Liver (tissue), 9 donors: Measurements from ENCODE around the gene CARMIL1. TPM values are rescaled to one million over a fixed set of nuclear protein-coding genes. Genes with fewer than 3 reads are reported as not detected.

ENCODE experiments used
- DNase-seq: peaks from one replicate; pipeline ENCODE4 v3.0.0-alpha.2; 2017; ENCODE audit warnings: low spot score
- H3K27ac ChIP-seq, 2 donors: one replicate each; pipeline ENCODE4 v1.7.0; 2013; ENCODE audit warnings: inconsistent platforms in 2 of 2, low read length in 2 of 2, control low read depth in 1 of 2, low read depth in 1 of 2, mild to moderate bottlenecking in 1 of 2
- H3K27me3 ChIP-seq, 4 donors: one replicate each; pipeline versions ENCODE4 v1.6.1 to v1.7.0; 2013; ENCODE audit warnings: low read length in 3 of 4, inconsistent platforms in 1 of 4, mild to moderate bottlenecking in 1 of 4, moderate library complexity in 1 of 4; ENCODE audit not compliant: control insufficient read depth in 4 of 4, insufficient read depth in 4 of 4
- H3K36me3 ChIP-seq, 4 donors: one replicate each; pipeline versions ENCODE4 v1.6.1 to v1.7.0; 2013; ENCODE audit warnings: low read length in 3 of 4, mild to moderate bottlenecking in 3 of 4, low read depth in 1 of 4, moderate library complexity in 1 of 4; ENCODE audit not compliant: control insufficient read depth in 4 of 4, insufficient read depth in 3 of 4
- H3K4me1 ChIP-seq, 4 donors: one replicate each; pipeline versions ENCODE4 v1.6.1 to v1.7.0; 2013; ENCODE audit warnings: low read length in 3 of 4, mild to moderate bottlenecking in 3 of 4, moderate library complexity in 1 of 4; ENCODE audit not compliant: control insufficient read depth in 4 of 4, insufficient read depth in 4 of 4
- H3K4me3 ChIP-seq, 3 donors: one replicate each; pipeline versions ENCODE4 v1.6.1 to v1.7.0; 2013; ENCODE audit warnings: low read length in 3 of 3, control low read depth in 1 of 3, low read depth in 1 of 3, mild to moderate bottlenecking in 1 of 3
- H3K9ac ChIP-seq, 2 donors: one replicate each; pipeline ENCODE4 v1.7.0; 2013; ENCODE audit warnings: low read length in 2 of 2, mild to moderate bottlenecking in 2 of 2, moderate library complexity in 2 of 2, control low read depth in 1 of 2, low read depth in 1 of 2
- H3K9me3 ChIP-seq, 4 donors: one replicate each; pipeline versions ENCODE4 v1.6.1 to v1.7.0; 2013; ENCODE audit warnings: low read length in 3 of 4; ENCODE audit not compliant: control insufficient read depth in 4 of 4
- EGR1 ChIP-seq, 2 donors: IDR thresholded peaks; 2 replicates each; pipeline ENCODE4 v1.6.1; 2016 to 2018; ENCODE audit warnings: antibody characterized with exemption in 2 of 2, low read depth in 2 of 2
- FOXA1 ChIP-seq: IDR thresholded peaks from 2 replicates; pipeline ENCODE4 v1.6.1; 2016; ENCODE audit warnings: antibody characterized with exemption
- FOXA2 ChIP-seq: IDR thresholded peaks from 2 replicates; pipeline ENCODE4 v1.6.1; 2016; ENCODE audit warnings: antibody characterized with exemption
- GABPA ChIP-seq, 2 donors: IDR thresholded peaks in 1 of 2; conservative IDR thresholded peaks in 1 of 2; 2 replicates each; pipeline ENCODE4 v1.6.1; 2016; ENCODE audit warnings: antibody characterized with exemption in 2 of 2, mild to moderate bottlenecking in 1 of 2, moderate library complexity in 1 of 2
- HNF4A ChIP-seq, 2 donors: conservative IDR thresholded peaks; 2 replicates each; pipeline ENCODE4 v1.6.1; 2016; ENCODE audit warnings: antibody characterized with exemption in 2 of 2, mild to moderate bottlenecking in 2 of 2
- HNF4G ChIP-seq: IDR thresholded peaks from 2 replicates; pipeline ENCODE4 v1.6.1; 2016; ENCODE audit warnings: antibody characterized with exemption
- JUND ChIP-seq, 2 donors: IDR thresholded peaks; 2 replicates each; pipeline ENCODE4 v1.6.1; 2016; ENCODE audit warnings: antibody characterized with exemption in 2 of 2
- NR2F2 ChIP-seq: IDR thresholded peaks from 2 replicates; pipeline ENCODE4 v1.6.1; 2016; ENCODE audit warnings: antibody characterized with exemption
- RAD21 ChIP-seq, 2 donors: IDR thresholded peaks; 2 replicates each; pipeline ENCODE4 v1.6.1; 2016; ENCODE audit warnings: antibody characterized with exemption in 2 of 2, mild to moderate bottlenecking in 2 of 2
- RXRA ChIP-seq, 2 donors: IDR thresholded peaks; 2 replicates each; pipeline ENCODE4 v1.6.1; 2017 to 2018; ENCODE audit warnings: antibody characterized with exemption in 2 of 2, mild to moderate bottlenecking in 1 of 2
- SP1 ChIP-seq: IDR thresholded peaks from 2 replicates; pipeline ENCODE4 v1.6.1; 2018; ENCODE audit warnings: antibody characterized with exemption, mild to moderate bottlenecking
- TAF1 ChIP-seq: conservative IDR thresholded peaks from 2 replicates; pipeline ENCODE4 v1.6.1; 2016; ENCODE audit warnings: antibody characterized with exemption, mild to moderate bottlenecking
- YY1 ChIP-seq: IDR thresholded peaks from 2 replicates; pipeline ENCODE4 v1.6.1; 2016; ENCODE audit warnings: antibody characterized with exemption, mild to moderate bottlenecking
- WGBS: extraction: QIAGEN DNeasy Blood & Tissue Kit; methylation state at CpG from one replicate; pipeline ENCODE4 v1.1.7; 2013; 5-methylcytosine and 5-hydroxymethylcytosine counted together
- polyA plus RNA-seq, 2 donors: library from polyadenylated mRNA; stranded (reverse) in 1 of 2; unstranded in 1 of 2; fragments of 200-250 nt in 1 of 2; fragments of >200 nt in 1 of 2; fragmentation: Nextera tagmentation in 1 of 2; extraction: Ambion mirVana in 1 of 2; gene quantifications; one replicate each; pipeline versions ENCODE4 v1.2.1 to v1.2.3, GENCODE V29; 2013 to 2015
- total RNA-seq, 2 donors: library from RNA; depleted of rRNA; stranded (reverse); fragments of >200 nt; gene quantifications; one replicate each; pipeline ENCODE4 v1.2.3, GENCODE V29; 2014
- TF ChIP-seq, protein P1 (sequence below): IDR thresholded peaks from 2 replicates; pipeline ENCODE4 v1.6.1; 2016; ENCODE audit warnings: antibody characterized with exemption
- TF ChIP-seq, protein P2 (sequence below): fragments of 150-350 bp; IDR thresholded peaks from 2 replicates; pipeline ENCODE4 v1.5.1; 2017; ENCODE audit warnings: improper control_type of control experiment, low read depth, low read length; ENCODE audit not compliant: missing input control
- TF ChIP-seq, protein P3 (sequence below): IDR thresholded peaks from 2 replicates; pipeline ENCODE4 v1.6.1; 2016; ENCODE audit warnings: antibody characterized with exemption, mild to moderate bottlenecking
- TF ChIP-seq, protein P4 (sequence below): IDR thresholded peaks from 2 replicates; pipeline ENCODE4 v1.6.1; 2016; ENCODE audit warnings: antibody characterized with exemption
- TF ChIP-seq, protein P5 (sequence below): IDR thresholded peaks from 2 replicates; pipeline ENCODE4 v1.6.1; 2016; ENCODE audit warnings: antibody characterized with exemption
- donor health status: healthy.
- donor health status: healthy.
- donor health status: healthy.
- donor health status: healthy.
- donor health status: healthy.

The CARMIL1 gene
- total and polyA plus RNA-seq, 4 donors, result 1.4 to 9.5 (median 3.5) TPM

DNA sequence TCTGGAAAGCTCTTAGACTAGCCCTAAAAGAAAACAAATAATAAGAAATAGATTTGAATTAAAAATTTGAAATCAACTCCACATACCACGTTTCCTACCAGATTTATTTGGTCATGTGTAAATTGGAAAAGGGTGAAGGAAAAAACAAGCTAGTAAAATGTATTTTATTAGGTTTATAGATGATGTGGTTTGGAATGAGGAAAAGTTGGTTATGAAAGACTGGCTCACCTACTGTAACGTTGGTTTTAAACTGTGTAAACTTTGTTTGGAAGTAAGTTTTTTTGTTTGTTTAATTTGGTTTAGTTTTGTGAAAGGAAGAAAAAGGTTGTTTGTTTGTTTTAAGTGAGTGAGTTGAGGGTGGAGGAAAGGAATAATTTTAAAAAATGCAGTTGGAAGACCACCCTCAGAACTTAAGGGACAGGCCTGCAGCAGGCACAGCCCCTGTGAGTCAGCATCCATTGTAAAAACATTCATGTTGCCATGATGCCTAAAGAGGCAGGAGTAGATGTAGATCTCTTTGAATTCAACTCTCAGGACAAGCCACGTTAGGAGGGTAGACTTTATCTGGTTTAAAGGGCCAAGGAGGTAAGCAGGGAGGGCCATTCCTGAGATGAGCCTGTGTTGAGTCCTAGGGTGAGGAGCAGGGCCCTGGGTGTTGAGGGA, 279.1 kb downstream of the CARMIL1 start:
- TF ChIP-seq, protein P1, sequence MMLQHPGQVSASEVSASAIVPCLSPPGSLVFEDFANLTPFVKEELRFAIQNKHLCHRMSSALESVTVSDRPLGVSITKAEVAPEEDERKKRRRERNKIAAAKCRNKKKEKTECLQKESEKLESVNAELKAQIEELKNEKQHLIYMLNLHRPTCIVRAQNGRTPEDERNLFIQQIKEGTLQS, result no peak
- no peak for TF ChIP-seq JUND (IDR thresholded peaks at IDR 0.05)
- TF ChIP-seq FOXA1, result no peak
- TF ChIP-seq, protein P2, sequence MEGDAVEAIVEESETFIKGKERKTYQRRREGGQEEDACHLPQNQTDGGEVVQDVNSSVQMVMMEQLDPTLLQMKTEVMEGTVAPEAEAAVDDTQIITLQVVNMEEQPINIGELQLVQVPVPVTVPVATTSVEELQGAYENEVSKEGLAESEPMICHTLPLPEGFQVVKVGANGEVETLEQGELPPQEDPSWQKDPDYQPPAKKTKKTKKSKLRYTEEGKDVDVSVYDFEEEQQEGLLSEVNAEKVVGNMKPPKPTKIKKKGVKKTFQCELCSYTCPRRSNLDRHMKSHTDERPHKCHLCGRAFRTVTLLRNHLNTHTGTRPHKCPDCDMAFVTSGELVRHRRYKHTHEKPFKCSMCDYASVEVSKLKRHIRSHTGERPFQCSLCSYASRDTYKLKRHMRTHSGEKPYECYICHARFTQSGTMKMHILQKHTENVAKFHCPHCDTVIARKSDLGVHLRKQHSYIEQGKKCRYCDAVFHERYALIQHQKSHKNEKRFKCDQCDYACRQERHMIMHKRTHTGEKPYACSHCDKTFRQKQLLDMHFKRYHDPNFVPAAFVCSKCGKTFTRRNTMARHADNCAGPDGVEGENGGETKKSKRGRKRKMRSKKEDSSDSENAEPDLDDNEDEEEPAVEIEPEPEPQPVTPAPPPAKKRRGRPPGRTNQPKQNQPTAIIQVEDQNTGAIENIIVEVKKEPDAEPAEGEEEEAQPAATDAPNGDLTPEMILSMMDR, result no peak
- no peak for TF ChIP-seq GABPA (IDR thresholded peaks at IDR 0.05 in 1 of 2, conservative IDR thresholded peaks at IDR 0.05 in 1 of 2)
- TF ChIP-seq HNF4G, result no peak
- no peak for TF ChIP-seq YY1
- no peak for TF ChIP-seq NR2F2
- TF ChIP-seq, protein P3, sequence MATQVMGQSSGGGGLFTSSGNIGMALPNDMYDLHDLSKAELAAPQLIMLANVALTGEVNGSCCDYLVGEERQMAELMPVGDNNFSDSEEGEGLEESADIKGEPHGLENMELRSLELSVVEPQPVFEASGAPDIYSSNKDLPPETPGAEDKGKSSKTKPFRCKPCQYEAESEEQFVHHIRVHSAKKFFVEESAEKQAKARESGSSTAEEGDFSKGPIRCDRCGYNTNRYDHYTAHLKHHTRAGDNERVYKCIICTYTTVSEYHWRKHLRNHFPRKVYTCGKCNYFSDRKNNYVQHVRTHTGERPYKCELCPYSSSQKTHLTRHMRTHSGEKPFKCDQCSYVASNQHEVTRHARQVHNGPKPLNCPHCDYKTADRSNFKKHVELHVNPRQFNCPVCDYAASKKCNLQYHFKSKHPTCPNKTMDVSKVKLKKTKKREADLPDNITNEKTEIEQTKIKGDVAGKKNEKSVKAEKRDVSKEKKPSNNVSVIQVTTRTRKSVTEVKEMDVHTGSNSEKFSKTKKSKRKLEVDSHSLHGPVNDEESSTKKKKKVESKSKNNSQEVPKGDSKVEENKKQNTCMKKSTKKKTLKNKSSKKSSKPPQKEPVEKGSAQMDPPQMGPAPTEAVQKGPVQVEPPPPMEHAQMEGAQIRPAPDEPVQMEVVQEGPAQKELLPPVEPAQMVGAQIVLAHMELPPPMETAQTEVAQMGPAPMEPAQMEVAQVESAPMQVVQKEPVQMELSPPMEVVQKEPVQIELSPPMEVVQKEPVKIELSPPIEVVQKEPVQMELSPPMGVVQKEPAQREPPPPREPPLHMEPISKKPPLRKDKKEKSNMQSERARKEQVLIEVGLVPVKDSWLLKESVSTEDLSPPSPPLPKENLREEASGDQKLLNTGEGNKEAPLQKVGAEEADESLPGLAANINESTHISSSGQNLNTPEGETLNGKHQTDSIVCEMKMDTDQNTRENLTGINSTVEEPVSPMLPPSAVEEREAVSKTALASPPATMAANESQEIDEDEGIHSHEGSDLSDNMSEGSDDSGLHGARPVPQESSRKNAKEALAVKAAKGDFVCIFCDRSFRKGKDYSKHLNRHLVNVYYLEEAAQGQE, result no peak
- no peak for TF ChIP-seq RAD21 (IDR thresholded peaks at IDR 0.05)
- TF ChIP-seq, protein P4, sequence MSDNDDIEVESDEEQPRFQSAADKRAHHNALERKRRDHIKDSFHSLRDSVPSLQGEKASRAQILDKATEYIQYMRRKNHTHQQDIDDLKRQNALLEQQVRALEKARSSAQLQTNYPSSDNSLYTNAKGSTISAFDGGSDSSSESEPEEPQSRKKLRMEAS, result no peak
- TF ChIP-seq SP1, result no peak
- TF ChIP-seq, protein P5, sequence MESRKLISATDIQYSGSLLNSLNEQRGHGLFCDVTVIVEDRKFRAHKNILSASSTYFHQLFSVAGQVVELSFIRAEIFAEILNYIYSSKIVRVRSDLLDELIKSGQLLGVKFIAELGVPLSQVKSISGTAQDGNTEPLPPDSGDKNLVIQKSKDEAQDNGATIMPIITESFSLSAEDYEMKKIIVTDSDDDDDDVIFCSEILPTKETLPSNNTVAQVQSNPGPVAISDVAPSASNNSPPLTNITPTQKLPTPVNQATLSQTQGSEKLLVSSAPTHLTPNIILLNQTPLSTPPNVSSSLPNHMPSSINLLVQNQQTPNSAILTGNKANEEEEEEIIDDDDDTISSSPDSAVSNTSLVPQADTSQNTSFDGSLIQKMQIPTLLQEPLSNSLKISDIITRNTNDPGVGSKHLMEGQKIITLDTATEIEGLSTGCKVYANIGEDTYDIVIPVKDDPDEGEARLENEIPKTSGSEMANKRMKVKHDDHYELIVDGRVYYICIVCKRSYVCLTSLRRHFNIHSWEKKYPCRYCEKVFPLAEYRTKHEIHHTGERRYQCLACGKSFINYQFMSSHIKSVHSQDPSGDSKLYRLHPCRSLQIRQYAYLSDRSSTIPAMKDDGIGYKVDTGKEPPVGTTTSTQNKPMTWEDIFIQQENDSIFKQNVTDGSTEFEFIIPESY, result no peak
- TF ChIP-seq TAF1, result no peak
- no peak for TF ChIP-seq FOXA2
- TF ChIP-seq RXRA (IDR thresholded peaks at IDR 0.05), result no peak
- TF ChIP-seq EGR1 (IDR thresholded peaks at IDR 0.05; ENCODE audit: low read depth in 2 of 2), result no peak
- TF ChIP-seq HNF4A (conservative IDR thresholded peaks at IDR 0.05), result no peak
- no peak for DNase-seq
- 78% methylated on average over 3 of the region's 3 CpGs for WGBS
- H3K36me3 ChIP-seq, result no peaks in the 10 kb centered on the region
- no peaks in the 10 kb centered on the region for H3K4me1 ChIP-seq
- H3K27ac ChIP-seq, result no peak overlapping the region
- H3K9me3 ChIP-seq, result no peaks in the 10 kb centered on the region
- no peaks in the 10 kb centered on the region for H3K27me3 ChIP-seq
- H3K9ac ChIP-seq, result no peak overlapping the region
- H3K4me3 ChIP-seq, result no peak overlapping the region
